GM12872 (cell line): ENCODE measurements around the gene HEG1.

Source experiments
- CTCF ChIP-seq: IDR thresholded peaks from 3 replicates; pipeline ENCODE4 v1.5.1; 2011; ENCODE audit warnings: low read depth, mild to moderate bottlenecking, low read length, moderate library complexity; ENCODE audit not compliant: insufficient read depth

HEG1 gene

GRCh38 chr3:124966521-124967445 lies 89.0 kb downstream of the HEG1 start:
- no peak for TF ChIP-seq CTCF

- TF ChIP-seq CTCF: no peak
Observed at GRCh38 chr3:124965413-124965812, 90.4 kb downstream of the HEG1 start.

GRCh38 chr3:124964387-124964786 lies 91.4 kb downstream of the HEG1 start:
- no peak for TF ChIP-seq CTCF

- no peak for TF ChIP-seq CTCF
Observed at GRCh38 chr3:124963755-124964154, 92.0 kb downstream of the HEG1 start.

GRCh38 chr3:124962403-124962940 lies 93.3 kb downstream of the HEG1 start:
- no peak for TF ChIP-seq CTCF

- no peak for TF ChIP-seq CTCF
Observed at GRCh38 chr3:124960698-124961097, 95.1 kb downstream of the HEG1 start.

- TF ChIP-seq CTCF: no peak
Observed at GRCh38 chr3:124960105-124960504, 95.7 kb downstream of the HEG1 start.
